Tongue (tissue), 2 donors: Measurements from ENCODE around the gene NHLRC3. TPM values are rescaled to one million over a fixed set of nuclear protein-coding genes. Genes with fewer than 3 reads are reported as not detected.
"Not testable (repeated sequence)": the region's sequence is repeated elsewhere in the genome, so short reads cannot be mapped to it uniquely, and the experiment has no call there.

Experiments used
- DNase-seq: peaks from one replicate; pipeline ENCODE4 v3.0.0-alpha.2; 2015
- total RNA-seq: library from RNA; depleted of rRNA; stranded (reverse); fragments of >200 nt; gene quantifications from one replicate; pipeline ENCODE4 v1.2.3, GENCODE V29; 2014

The NHLRC3 gene, protein sequence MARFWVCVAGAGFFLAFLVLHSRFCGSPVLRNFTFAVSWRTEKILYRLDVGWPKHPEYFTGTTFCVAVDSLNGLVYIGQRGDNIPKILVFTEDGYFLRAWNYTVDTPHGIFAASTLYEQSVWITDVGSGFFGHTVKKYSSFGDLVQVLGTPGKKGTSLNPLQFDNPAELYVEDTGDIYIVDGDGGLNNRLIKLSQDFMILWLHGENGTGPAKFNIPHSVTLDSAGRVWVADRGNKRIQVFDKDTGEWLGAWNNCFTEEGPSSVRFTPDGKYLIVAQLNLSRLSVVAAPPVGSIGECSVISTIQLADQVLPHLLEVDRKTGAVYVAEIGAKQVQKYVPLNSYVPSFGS
- total RNA-seq = 45.2 TPM

GRCh38 chr13:39037880-39038568 is at the start of gene NHLRC3, which contains the start of gene PROSER1:
Gene NHLRC3, plus strand, starts transcription at chr13:39038456. Its CDS starts 184 bp downstream, at chr13:39038640.
Gene PROSER1, minus strand, starts transcription at chr13:39038089. Its CDS starts 847 bp downstream, at chr13:39037242.
- DNase-seq = peak; percentile 99

GRCh38 chr13:38990693-38991092 is 47.6 kb upstream of the NHLRC3 start, which contains the start of gene STOML3:
Gene STOML3, minus strand, starts transcription at chr13:38990831. Its CDS starts 110 bp downstream, at chr13:38990721.
- DNase-seq = peak; percentile 19

GRCh38 chr13:38993381-38993780 is 44.9 kb upstream of the NHLRC3 start:
- no peak for DNase-seq

GRCh38 chr13:38998739-38999138 is 39.5 kb upstream of the NHLRC3 start:
- DNase-seq = no peak

GRCh38 chr13:39006371-39007111 is 31.7 kb upstream of the NHLRC3 start:
- DNase-seq = not testable (repeated sequence)

DNA sequence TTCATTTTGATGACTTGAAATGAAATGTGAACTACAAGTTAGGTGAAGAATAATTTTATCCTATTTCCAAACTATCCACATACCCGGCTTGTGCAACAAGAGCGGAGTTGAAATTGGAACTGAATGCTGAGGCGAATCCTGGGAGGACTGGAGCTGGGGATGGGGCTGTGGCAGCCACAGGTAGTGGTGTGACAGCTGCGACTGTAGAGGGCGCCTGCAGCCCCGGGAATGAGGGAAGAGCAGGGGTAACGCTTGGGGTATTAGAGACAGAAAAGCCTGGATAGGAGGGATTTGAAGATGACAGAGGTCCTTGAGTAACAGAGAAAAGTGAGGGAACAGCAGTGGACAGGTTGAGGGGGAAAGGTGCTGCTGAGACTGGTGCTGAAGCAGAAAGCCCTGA is 25.6 kb upstream of the NHLRC3 start:
- no peak for DNase-seq

GRCh38 chr13:39013462-39013861 is 24.8 kb upstream of the NHLRC3 start:
- DNase-seq = no peak

DNA sequence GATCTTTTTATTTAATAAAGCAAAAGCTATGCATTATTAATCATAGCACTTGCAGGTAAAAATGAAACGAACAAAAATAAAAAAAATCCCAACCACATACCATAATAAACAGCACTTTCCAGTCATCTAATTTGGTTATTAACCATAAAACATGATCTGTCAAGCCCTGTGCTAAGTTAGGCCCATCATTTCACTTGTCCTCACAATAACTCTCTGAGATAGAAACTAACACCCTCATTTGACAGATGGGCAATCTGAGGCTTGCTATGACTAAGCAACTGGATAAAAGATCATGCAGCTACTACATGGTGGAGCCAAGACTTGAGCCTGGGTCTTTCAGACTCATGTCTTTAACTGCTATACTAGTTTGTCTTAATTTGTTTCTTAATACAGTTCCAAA is 22.2 kb upstream of the NHLRC3 start:
- no peak for DNase-seq

DNA sequence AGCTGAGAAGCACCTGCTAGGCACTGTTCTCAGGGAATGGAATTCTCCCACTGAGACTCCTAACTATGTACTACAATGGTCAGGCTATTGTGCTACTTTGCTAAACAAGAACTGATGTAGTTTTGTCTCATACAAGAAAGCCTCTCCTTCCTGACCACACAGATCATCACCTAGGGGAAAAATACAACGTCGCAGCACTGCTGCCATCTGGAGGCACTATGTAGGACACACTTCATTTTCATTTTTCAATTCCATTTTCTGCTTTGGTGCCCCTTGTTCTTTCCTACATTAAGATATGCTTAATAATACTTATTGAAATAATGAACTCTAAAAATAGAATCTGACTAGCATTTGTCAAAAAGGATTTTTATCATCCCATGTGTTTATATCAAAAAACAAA is 21.5 kb upstream of the NHLRC3 start:
- DNase-seq = peak; percentile 56

- no peak for DNase-seq
These were observed 17.3 kb upstream of the NHLRC3 start for GRCh38 chr13:39020853-39021462.

DNA sequence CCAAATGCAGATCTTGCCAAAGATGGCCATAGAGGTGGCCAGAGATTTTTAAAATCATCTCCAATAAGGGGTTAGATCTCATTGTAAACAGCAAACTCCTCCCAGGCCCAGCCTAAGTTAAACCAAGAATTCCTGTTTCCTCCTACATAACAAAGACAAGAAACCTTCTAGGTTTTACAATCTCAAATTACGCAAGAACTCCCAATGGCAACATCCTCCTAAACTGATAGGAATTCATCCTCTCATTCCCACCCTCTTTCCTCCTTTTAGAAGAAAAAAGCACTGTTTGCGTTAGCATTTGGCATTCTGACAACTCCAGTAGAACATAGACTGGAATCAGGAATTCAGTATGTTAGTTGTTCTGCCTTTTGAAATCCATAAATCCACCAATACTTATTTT is 14.9 kb upstream of the NHLRC3 start:
- DNase-seq = no peak

DNA sequence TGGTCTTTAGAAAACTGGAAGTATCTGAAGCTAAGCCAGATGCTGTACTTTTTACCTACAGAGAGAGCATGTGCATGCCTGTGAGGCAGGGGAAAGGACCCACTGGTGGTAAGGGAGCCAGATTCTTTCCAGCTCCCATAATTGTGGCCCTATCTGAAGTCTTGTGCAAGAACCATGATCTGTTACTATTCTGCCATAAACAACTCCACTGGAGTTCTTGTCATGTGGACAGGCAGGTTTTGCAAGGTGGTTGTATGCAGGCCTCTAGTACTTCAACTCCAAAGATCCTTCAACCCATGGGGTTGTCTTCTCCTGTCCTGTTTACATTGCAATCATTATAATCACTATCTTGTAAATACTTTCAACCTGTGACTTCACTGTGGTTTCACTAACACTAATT is 14.5 kb upstream of the NHLRC3 start:
- no peak for DNase-seq

GRCh38 chr13:39025433-39025839 is 12.8 kb upstream of the NHLRC3 start:
- DNase-seq = no peak

DNA sequence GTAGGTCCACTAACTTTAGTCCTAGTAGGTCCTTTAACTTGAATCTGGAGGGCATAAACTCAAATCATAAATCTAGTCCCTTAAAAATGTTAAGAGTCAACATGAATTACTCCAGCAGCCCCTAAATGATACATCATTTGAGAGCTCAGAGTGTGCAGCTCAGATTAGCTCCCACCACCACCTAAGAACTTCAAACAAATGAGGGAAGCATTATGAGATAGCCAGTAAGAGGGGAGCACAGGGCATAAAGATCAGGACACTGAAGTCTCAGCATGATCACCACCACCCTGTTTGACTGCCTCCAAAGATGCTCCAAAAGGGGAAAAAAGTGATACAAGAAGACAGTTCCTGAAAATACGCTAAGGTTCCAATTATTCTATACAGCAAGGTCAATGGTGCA is 6.1 kb upstream of the NHLRC3 start:
- no peak for DNase-seq

- DNase-seq = no peak
These were observed 4.2 kb upstream of the NHLRC3 start for GRCh38 chr13:39034085-39034484.

GRCh38 chr13:39035204-39035603 is 3.1 kb upstream of the NHLRC3 start:
- DNase-seq = no peak

DNA sequence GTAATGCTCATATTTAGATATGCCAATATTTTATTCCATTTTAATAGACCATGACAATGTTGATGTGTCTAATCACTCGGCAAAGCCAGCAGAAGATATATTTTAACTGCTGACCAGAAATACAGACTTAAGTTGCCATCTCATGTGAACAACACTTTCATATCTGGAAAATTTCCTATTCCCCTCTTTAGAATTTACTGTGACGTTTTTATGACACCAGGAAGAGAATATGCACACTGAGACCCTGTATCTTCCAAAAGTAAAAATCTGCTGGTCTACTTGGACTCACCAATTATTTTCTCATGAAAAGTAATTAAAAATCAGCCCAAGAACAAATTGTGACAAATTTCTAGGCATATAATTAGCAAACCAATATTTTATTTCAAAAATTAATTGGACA is 2.5 kb upstream of the NHLRC3 start:
- no peak for DNase-seq

GRCh38 chr13:39036212-39036611 is 2.0 kb upstream of the NHLRC3 start:
- peak; percentile 29 for DNase-seq

DNA sequence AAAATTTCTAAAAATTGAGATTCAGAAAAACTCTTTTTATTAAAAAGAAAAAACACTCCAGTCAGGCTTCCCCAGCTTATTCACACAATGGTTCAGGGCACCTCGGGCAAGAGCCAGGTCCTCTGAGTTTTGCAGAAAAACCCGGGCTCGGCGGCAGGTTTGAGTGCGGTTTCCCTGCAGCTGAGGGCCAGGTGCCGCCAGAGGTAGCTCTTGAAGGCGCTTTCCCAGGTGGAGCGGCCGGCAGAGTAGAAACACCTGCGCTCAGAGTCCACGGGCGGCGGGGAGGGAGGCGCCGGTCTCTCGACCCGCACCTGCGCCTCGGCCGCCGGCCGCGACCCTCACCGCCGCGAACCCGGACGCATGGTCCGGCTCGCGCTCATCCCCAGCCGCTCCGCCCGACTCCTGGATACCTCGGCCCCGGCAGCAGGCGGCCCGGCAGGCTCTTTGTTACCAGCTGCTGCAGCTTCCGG is 811 bp upstream of the NHLRC3 start:
- no peak for DNase-seq

DNA sequence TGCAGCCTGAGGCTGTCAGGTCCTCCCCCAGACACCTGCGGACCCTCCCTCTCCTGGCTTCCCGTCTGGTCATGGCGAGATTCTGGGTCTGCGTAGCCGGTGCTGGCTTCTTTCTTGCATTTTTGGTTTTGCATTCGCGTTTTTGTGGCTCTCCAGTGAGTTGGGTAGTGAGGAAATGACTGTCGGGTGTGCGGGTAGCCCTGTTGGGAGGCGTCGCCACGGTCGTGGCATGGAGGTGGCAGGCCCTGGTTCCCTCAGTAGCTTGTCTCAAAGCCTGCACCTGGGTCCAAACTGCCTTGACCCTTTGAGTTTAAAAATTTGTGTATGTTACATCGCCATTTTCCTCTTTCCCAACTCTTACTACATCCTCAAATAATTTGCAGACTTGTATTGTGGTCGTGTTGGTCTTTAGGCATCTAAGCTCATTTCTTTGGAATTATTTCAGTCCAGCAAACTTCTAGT is 344 bp downstream of the NHLRC3 start:
- DNase-seq = no peak

DNA sequence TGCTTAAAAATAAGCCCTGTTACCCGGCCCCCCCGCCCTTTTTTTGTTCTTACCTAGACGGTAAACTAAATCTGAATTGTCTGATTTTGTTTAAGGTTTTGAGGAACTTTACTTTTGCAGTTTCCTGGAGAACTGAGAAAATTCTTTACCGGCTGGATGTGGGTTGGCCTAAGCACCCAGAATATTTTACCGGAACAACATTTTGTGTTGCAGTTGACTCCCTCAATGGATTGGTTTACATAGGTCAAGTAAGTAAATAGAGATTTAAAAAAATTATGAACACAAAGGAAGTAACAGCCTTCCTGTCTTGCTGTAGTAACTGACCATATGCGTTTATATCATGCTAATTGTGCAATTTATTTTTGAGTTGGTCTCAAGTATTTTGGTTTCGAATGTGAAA is 785 bp downstream of the NHLRC3 start:
- DNase-seq = peak; percentile 6

DNA sequence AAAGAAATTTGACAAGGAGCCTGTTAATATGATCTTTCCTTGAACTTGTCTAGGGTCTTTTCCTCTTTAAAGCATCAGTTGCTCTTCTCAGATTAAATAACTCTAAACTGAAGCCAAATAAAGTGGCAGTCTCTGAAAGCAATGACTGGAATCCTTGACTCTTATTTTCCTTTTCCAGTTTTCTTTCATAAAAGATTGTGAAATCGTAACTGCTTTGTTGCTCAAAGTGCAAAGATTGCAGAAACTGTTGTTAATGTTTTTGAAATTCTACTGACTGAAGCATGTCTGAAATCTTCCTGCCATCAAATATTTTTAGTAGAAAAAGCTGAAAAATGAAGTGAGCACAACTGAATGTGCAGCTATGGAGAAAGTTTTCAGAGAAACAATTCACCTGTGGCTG is 1.9 kb downstream of the NHLRC3 start:
- no peak for DNase-seq
